Naive thymus-derived CD4-positive, alpha-beta T cell (primary cell): ENCODE data around the gene JSRP1. TPM values are rescaled to one million over a fixed set of nuclear protein-coding genes. Genes with fewer than 3 reads are reported as not detected.

ENCODE experiments used
- ATAC-seq: fragments of 150-1000 bp; cut with Tn5 transposase; 2 replicates; pipeline ENCODE4 v1.10.0; 2021; ENCODE audit warnings: mild to moderate bottlenecking, moderate library complexity
- CTCF ChIA-PET: fragments of 350-600 bp; sonication (Branson Sonifier 250); formaldehyde crosslinking; loops from one replicate; lab custom pipeline; 2021; ENCODE audit warnings: antibody characterized with exemption; lab: Charles Lee
- POLR2A ChIA-PET: fragments of 350-600 bp; sonication (Branson Sonifier 250); formaldehyde crosslinking; loops from one replicate; lab custom pipeline; 2021; ENCODE audit warnings: antibody characterized with exemption, inconsistent platforms; lab: Charles Lee
- DNase-seq, 9 donors: peaks; one replicate each; pipeline versions ENCODE4 v3.0.0 to v3.0.0-alpha.2; 2020 to 2022; ENCODE audit warnings: mixed read lengths in 1 of 9
- H3K27ac ChIP-seq: one replicate; pipeline ENCODE4 v1.7.0; 2013; ENCODE audit warnings: mild to moderate bottlenecking, low read depth, low read length, moderate library complexity
- H3K27me3 ChIP-seq, 2 donors: one replicate each; pipeline ENCODE4 v1.7.0; 2013; ENCODE audit warnings: low read length in 2 of 2, mild to moderate bottlenecking in 2 of 2, moderate library complexity in 2 of 2; ENCODE audit not compliant: control insufficient read depth in 2 of 2, insufficient read depth in 2 of 2
- H3K36me3 ChIP-seq, 3 experiments: 1 replicate in 2 of 3; 2 replicates in 1 of 3; pipeline ENCODE4 v1.7.0; 2013; ENCODE audit warnings: low read length in 3 of 3, mild to moderate bottlenecking in 3 of 3, moderate library complexity in 1 of 3; ENCODE audit not compliant: insufficient read depth in 3 of 3, control insufficient read depth in 2 of 3
- H3K4me1 ChIP-seq, 2 donors: one replicate each; pipeline ENCODE4 v1.7.0; 2013; ENCODE audit warnings: low read length in 2 of 2, mild to moderate bottlenecking in 2 of 2, moderate library complexity in 1 of 2; ENCODE audit not compliant: control insufficient read depth in 2 of 2, insufficient read depth in 2 of 2
- H3K4me3 ChIP-seq: 2 replicates; pipeline ENCODE4 v1.7.0; 2013; ENCODE audit warnings: mild to moderate bottlenecking, low read length
- H3K9me3 ChIP-seq, 3 experiments: 1 replicate in 2 of 3; 2 replicates in 1 of 3; pipeline ENCODE4 v1.7.0; 2013; ENCODE audit warnings: low read length in 3 of 3; ENCODE audit not compliant: control insufficient read depth in 2 of 3
- H3K27ac Mint-ChIP-seq, 9 donors: one replicate each; pipeline ENCODE4 v1.8.0; 2020 to 2022; ENCODE audit warnings: mixed read lengths in 9 of 9, mild to moderate bottlenecking in 8 of 9, moderate library complexity in 5 of 9, inconsistent platforms in 2 of 9
- H3K27me3 Mint-ChIP-seq, 5 donors: one replicate each; pipeline ENCODE4 v1.8.0; 2021 to 2022; ENCODE audit warnings: mixed read lengths in 5 of 5, mild to moderate bottlenecking in 1 of 5
- H3K36me3 Mint-ChIP-seq, 5 donors: one replicate each; pipeline ENCODE4 v1.8.0; 2020 to 2022; ENCODE audit warnings: mixed read lengths in 5 of 5, mild to moderate bottlenecking in 3 of 5, inconsistent platforms in 1 of 5
- H3K4me1 Mint-ChIP-seq, 7 donors: one replicate each; pipeline ENCODE4 v1.8.0; 2020 to 2022; ENCODE audit warnings: mixed read lengths in 7 of 7, mild to moderate bottlenecking in 3 of 7, inconsistent platforms in 1 of 7
- H3K4me3 Mint-ChIP-seq, 10 donors: one replicate each; pipeline ENCODE4 v1.8.0; 2020 to 2022; ENCODE audit warnings: mild to moderate bottlenecking in 10 of 10, mixed read lengths in 10 of 10, moderate library complexity in 6 of 10, inconsistent platforms in 2 of 10
- H3K9me3 Mint-ChIP-seq, 11 donors: one replicate each; pipeline ENCODE4 v1.8.0; 2020 to 2022; ENCODE audit warnings: mixed read lengths in 11 of 11, mild to moderate bottlenecking in 4 of 11, inconsistent platforms in 1 of 11, moderate library complexity in 1 of 11
- intact Hi-C, 2 donors: fragments of 100-400 bp; cut with micrococcal nuclease; formaldehyde crosslinking; loops; one replicate each; pipeline ENCODE4 v1.15.1; 2023
- polyA plus RNA-seq, 2 donors: library from polyadenylated mRNA; unstranded; fragments of 300-500 nt; fragmentation: Illumina TruSeq; gene quantifications; one replicate each; pipeline ENCODE4 v1.2.3, GENCODE V29; 2021
- total RNA-seq, 6 experiments: library from RNA in 5 of 6; stranded (reverse) in 5 of 6; gene quantifications; 1 replicate in 5 of 6; 2 replicates in 1 of 6; pipeline ENCODE4 v1.2.3 and lab custom pipeline; 2021 to 2026

JSRP1 gene
- total and polyA plus RNA-seq, 7 experiments from 2014 or later, result 0.24 to 0.54 (median 0.34) TPM; not detected in 3

DNA sequence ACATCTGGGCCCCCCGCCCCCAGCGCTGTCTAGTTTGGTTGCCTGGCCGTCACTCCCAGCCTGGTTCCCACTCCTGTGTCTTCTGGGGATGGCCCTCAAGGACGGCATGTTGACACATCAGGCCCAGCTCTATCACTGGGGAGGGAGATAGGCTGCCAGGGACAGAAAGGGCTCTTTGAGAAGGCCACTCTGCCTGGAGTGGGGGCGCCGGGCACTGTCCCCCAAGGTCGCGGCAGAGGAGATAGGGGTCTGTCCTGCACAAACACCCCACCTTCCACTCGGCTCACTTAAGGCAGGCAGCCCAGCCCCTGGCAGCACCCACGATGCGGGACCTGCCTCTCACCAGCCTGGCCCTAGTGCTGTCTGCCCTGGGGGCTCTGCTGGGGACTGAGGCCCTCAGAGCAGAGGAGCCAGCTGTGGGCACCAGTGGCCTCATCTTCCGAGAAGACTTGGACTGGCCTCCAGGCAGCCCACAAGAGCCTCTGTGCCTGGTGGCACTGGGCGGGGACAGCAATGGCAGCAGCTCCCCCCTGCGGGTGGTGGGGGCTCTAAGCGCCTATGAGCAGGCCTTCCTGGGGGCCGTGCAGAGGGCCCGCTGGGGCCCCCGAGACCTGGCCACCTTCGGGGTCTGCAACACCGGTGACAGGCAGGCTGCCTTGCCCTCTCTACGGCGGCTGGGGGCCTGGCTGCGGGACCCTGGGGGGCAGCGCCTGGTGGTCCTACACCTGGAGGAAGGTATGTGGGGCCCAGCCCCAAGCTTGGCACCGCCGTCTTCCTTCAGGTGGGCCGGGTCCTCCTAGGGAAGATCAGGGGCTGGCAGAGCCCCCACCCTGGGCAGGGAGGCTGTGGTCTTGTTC, 7.0 kb downstream of the JSRP1 start, which contains the start of gene AMH:
AMH (plus strand) TSS at position 314 of the 857 bp plus-strand sequence; CDS start at position 324, 10 bp downstream.
- POLR2A ChIA-PET, result interaction anchor here (0.6 to 13.1 kb wide), 7 partner anchors 8 to 134 kb away, joined by 3 to 163 read pairs (median 5); no protein-coding TSS in a partner anchor
- no peak for ATAC-seq
- H3K4me1 ChIP-seq, result peaks cover 10 to 27% of the 10 kb centered on the region in 2 donors

DNA sequence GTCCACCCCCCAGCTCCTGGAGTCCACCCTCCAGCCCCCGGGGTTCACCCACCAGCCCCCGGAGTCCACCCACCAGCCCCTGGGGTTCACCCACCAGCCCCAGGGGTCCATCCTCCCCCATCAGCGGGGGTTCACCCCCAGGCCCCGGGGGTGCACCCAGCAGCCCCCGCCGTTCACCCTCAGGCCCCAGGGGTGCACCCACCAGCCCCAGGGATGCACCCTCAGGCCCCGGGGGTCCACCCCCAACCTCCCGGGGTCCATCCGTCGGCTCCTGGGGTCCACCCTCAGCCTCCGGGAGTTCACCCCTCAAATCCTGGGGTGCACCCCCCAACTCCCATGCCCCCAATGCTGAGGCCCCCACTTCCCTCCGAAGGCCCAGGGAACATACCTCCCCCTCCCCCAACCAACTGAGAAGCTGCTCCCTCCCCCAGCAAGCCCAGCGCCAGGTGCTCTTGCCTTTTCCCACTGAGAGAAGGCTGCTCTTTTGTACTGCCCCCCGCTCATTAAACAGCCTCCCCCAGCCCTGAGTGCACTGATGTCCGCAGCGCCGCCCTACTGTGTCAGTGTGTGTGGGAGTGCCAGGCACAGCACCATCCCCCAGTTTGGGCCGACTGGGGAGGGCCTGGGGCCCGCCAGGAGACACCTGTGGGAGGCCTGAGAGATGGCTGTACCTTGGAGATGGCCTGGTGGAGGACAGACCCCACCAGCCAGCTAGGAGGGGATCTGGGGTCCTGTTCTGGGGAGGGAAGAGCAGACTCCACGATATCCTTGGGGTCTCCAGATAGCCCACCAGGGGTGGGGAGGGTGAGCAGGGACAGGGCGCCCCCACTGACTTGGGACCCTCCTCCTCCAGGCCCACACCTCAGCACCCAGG, 7.8 kb downstream of the JSRP1 start:
- no peaks in the 10 kb centered on the region for H3K9me3 ChIP-seq
- Mint-ChIP-seq H3K4me1 (peaks cover 0 to 7% (median 3%) of the 10 kb centered on the region in 7 donors), H3K36me3 (peaks cover 0 to 14% (median 4%) of the 10 kb centered on the region in 5 donors), H3K27ac (no peak overlapping the region), H3K9me3 (no peaks in the 10 kb centered on the region), H3K27me3 (peaks cover 0 to 18% (median 0%) of the 10 kb centered on the region in 5 donors), H3K4me3 (no peak overlapping the region)
- no peak overlapping the region for H3K27ac ChIP-seq
- intact Hi-C loops, result no loop called here
- POLR2A ChIA-PET, result interaction anchor here (0.8 to 13.1 kb wide), 4 partner anchors 7 to 22 kb away, joined by 3 to 163 read pairs (median 5); no protein-coding TSS in a partner anchor
- ATAC-seq, result no peak
- H3K36me3 ChIP-seq, result peaks cover 16 to 55% (median 33%) of the 10 kb centered on the region in 3 experiments
- DNase-seq, result no peak
- CTCF ChIA-PET, result no interaction called here
- peaks cover 10 to 21% of the 10 kb centered on the region in 2 donors for H3K4me1 ChIP-seq
- no peak overlapping the region for H3K4me3 ChIP-seq
- no peaks in the 10 kb centered on the region for H3K27me3 ChIP-seq

More for the DNA sequence above, 7.0 kb downstream of the JSRP1 start, which contains the start of gene AMH:
- DNase-seq, result no peak
- Mint-ChIP-seq H3K4me1 (peaks cover 0 to 7% (median 3%) of the 10 kb centered on the region in 7 donors), H3K27me3 (peaks cover 0 to 23% (median 0%) of the 10 kb centered on the region in 5 donors), H3K27ac (no peak within 1 kb of the TSS), H3K36me3 (peaks cover 0 to 12% (median 4%) of the 10 kb centered on the region in 5 donors), H3K4me3 (peak within 1 kb of the TSS in 3 of 10 donors; percentile 17 to 73 (median 61)), H3K9me3 (no peaks in the 10 kb centered on the region)
- H3K36me3 ChIP-seq, result peaks cover 7 to 47% (median 24%) of the 10 kb centered on the region in 3 experiments
- CTCF ChIA-PET, result no interaction called here
- no peak within 1 kb of the TSS for H3K4me3 ChIP-seq
- no peak within 1 kb of the TSS for H3K27ac ChIP-seq
- H3K27me3 ChIP-seq, result no peaks in the 10 kb centered on the region
- H3K9me3 ChIP-seq, result no peaks in the 10 kb centered on the region
- intact Hi-C loops, result no loop called here

DNA sequence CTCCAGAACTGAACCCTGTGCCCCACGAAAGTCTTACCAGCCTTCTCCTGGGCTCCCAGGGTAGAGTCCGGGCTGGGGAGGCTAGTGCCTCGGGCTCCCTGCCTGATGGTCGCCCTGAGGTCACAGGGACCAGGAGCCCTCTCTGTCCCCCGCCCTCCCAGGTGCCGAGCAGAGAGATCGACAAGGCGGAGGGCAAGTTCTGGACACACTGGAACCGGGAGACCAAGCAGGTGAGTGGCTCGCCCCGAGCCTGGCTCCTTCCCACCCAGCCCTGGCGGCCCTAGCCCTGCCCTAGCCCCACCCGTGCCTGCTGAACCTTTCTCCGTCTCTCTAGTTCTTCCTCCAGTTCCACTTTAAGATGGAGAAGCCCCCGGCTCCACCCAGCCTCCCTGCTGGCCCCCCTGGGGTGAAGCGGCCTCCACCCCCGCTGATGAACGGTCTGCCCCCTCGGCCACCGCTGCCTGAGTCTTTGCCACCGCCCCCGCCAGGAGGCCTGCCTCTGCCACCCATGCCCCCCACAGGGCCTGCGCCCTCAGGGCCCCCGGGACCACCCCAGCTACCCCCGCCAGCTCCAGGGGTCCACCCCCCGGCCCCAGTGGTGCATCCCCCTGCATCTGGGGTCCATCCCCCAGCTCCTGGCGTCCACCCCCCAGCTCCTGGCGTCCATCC, 8.7 kb downstream of the JSRP1 start:
- Histone ChIP-seq H3K9me3 (no peaks in the 10 kb centered on the region), H3K27ac (no peak overlapping the region), H3K4me1 (peaks cover 8 to 18% of the 10 kb centered on the region in 2 donors), H3K27me3 (no peaks in the 10 kb centered on the region), H3K4me3 (no peak overlapping the region), H3K36me3 (peaks cover 18 to 64% (median 33%) of the 10 kb centered on the region in 3 experiments)
- ChIA-PET CTCF (no interaction called here), POLR2A (interaction anchor here (0.8 to 0.9 kb wide), 2 partner anchors 11 to 16 kb away, joined by 3 read pairs; no protein-coding TSS in a partner anchor)
- intact Hi-C loops, result no loop called here
- ATAC-seq (no peak), DNase-seq (no peak)
- Mint-ChIP-seq H3K4me1 (peaks cover 2 to 11% (median 5%) of the 10 kb centered on the region in 7 donors), H3K4me3 (no peak overlapping the region), H3K27ac (no peak overlapping the region), H3K27me3 (peaks cover 0 to 11% (median 0%) of the 10 kb centered on the region in 5 donors), H3K9me3 (no peaks in the 10 kb centered on the region), H3K36me3 (peaks cover 0 to 18% (median 5%) of the 10 kb centered on the region in 5 donors)

DNA sequence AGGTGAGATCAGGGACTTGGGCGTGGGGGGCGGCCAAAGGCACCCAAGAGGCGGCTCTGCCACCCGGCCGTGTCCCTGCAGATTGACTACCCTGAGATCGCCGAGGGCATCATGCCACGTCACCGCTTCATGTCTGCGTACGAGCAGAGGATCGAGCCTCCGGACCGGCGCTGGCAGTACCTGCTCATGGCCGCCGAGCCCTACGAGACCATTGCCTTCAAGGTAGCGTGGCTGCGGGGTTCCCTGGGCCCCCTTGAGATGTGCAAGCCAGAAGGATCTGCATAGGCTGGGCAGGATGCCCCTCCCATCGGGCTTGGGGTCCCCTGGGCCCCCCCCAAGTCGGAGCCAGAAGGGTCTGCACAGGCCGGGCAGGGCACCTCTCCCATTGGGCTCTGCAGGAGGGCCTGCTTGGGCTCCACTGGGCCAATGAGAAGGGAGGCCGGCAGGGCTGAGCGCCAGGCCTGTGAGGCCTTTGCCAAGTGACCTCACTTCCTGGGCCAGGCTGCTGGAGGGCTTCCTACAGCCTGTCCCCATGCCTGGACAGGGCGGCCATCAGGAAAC, 9.3 kb downstream of the JSRP1 start:
- intact Hi-C loops, result no loop called here
- CTCF ChIA-PET, result no interaction called here
- no peak for ATAC-seq
- peaks cover 18 to 68% (median 33%) of the 10 kb centered on the region in 3 experiments for H3K36me3 ChIP-seq
- H3K27ac ChIP-seq, result no peak overlapping the region
- no peaks in the 10 kb centered on the region for H3K9me3 ChIP-seq
- POLR2A ChIA-PET, result no interaction called here
- no peaks in the 10 kb centered on the region for H3K27me3 ChIP-seq
- no peak overlapping the region for H3K4me3 ChIP-seq
- no peak overlapping the region for H3K27ac Mint-ChIP-seq
- peaks cover 0 to 22% (median 5%) of the 10 kb centered on the region in 5 donors for H3K36me3 Mint-ChIP-seq
- H3K4me1 Mint-ChIP-seq, result peaks cover 7 to 17% (median 10%) of the 10 kb centered on the region in 7 donors
- peaks cover 11 to 21% of the 10 kb centered on the region in 2 donors for H3K4me1 ChIP-seq
- no peaks in the 10 kb centered on the region for H3K9me3 Mint-ChIP-seq
- H3K4me3 Mint-ChIP-seq, result no peak overlapping the region
- H3K27me3 Mint-ChIP-seq, result peaks cover 0 to 6% (median 0%) of the 10 kb centered on the region in 5 donors
- no peak for DNase-seq

DNA sequence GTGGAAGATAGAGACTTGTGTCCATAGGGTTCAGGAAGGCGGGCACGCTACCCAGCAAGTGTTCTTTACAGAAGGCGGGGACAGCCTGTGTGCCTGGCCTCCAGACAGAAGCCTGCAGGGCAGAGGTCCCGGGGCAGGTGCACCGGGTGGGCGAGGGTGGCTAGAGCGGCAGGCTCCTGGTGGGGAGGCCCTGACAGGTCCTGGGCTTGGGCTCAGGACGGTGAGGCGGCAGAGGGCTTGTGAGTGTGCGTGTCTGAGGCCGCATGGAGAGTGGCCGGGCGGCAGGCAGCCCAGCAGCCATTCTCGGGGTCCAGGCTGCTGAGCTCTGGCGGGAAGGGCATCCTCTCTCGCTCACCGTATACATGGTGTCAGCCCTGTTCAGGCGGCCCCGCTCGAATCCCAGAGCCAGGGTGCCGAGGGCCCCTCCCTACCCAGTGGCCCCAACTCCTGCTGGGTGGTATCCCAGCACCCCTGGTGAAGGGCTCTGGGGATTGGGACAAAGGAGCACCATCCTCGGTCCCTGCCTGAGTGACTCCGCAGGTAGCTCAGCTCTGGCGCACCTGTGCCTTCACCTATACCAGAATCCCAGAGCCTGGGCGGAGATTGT, 10.1 kb downstream of the JSRP1 start:
- intact Hi-C loops, result no loop called here
- ChIA-PET POLR2A (interaction anchor here (1.6 to 9.7 kb wide), 2 partner anchors 9 to 19 kb away, joined by 3 to 163 read pairs; partner anchors contain the start of genes AMH and JSRP1), CTCF (no interaction called here)
- Mint-ChIP-seq H3K9me3 (no peaks in the 10 kb centered on the region), H3K4me1 (peaks cover 8 to 24% (median 17%) of the 10 kb centered on the region in 7 donors), H3K36me3 (peaks cover 0 to 22% (median 5%) of the 10 kb centered on the region in 5 donors), H3K4me3 (no peak overlapping the region), H3K27me3 (peaks cover 0 to 3% (median 0%) of the 10 kb centered on the region in 5 donors), H3K27ac (peak overlapping the region in 1 of 9 donors; percentile 25)
- ATAC-seq (no peak), DNase-seq (no peak)
- H3K27me3 ChIP-seq, result no peaks in the 10 kb centered on the region
- H3K36me3 ChIP-seq, result peaks cover 18 to 69% (median 33%) of the 10 kb centered on the region in 3 experiments
- H3K4me3 ChIP-seq, result no peak overlapping the region
- no peaks in the 10 kb centered on the region for H3K9me3 ChIP-seq
- H3K27ac ChIP-seq, result no peak overlapping the region
- H3K4me1 ChIP-seq, result peaks cover 15 to 24% of the 10 kb centered on the region in 2 donors
